Measurements from ENCODE around the gene NOX5. TPM values are rescaled to one million over a fixed set of nuclear protein-coding genes. Genes with fewer than 3 reads are reported as not detected.

NOX5 gene
- under 1 TPM in 1 of 3 donors, not detected in 2; 0.20 TPM for total RNA-seq
- not detected for total RNA-seq (2013)

- Mint-ChIP-seq H3K27me3 (ENCODE audit: low read depth in 2 of 2) (peaks cover 7 to 11% of the 10 kb centered on the region in 2 donors), H3K4me1 (no peaks in the 10 kb centered on the region), H3K4me3 (no peak within 1 kb of the TSS), H3K27ac (no peak within 1 kb of the TSS), H3K9me3 (peaks cover under 1 to 1% of the 10 kb centered on the region in 2 donors), H3K36me3 (no peaks in the 10 kb centered on the region)
- H3K27ac ChIP-seq (ENCODE audit: low read length), result no peak within 1 kb of the TSS
- no peaks in the 10 kb centered on the region for H3K27me3 ChIP-seq (ENCODE audit: control insufficient read depth, insufficient read depth, low read length)
- TF ChIP-seq, protein P1, sequence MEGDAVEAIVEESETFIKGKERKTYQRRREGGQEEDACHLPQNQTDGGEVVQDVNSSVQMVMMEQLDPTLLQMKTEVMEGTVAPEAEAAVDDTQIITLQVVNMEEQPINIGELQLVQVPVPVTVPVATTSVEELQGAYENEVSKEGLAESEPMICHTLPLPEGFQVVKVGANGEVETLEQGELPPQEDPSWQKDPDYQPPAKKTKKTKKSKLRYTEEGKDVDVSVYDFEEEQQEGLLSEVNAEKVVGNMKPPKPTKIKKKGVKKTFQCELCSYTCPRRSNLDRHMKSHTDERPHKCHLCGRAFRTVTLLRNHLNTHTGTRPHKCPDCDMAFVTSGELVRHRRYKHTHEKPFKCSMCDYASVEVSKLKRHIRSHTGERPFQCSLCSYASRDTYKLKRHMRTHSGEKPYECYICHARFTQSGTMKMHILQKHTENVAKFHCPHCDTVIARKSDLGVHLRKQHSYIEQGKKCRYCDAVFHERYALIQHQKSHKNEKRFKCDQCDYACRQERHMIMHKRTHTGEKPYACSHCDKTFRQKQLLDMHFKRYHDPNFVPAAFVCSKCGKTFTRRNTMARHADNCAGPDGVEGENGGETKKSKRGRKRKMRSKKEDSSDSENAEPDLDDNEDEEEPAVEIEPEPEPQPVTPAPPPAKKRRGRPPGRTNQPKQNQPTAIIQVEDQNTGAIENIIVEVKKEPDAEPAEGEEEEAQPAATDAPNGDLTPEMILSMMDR (IDR thresholded peaks at IDR 0.05), result no peak
- no peak for ATAC-seq
- intact Hi-C loops (cut with micrococcal nuclease), result no loop called here
- WGBS (ENCODE audit: insufficient coverage), result 77% methylated on average over 1 of the region's 1 CpG
- H3K4me1 ChIP-seq (ENCODE audit: control insufficient read depth, insufficient read depth, low read length), result no peaks in the 10 kb centered on the region
- H3K36me3 ChIP-seq (ENCODE audit: control insufficient read depth, insufficient read depth, low read length), result no peaks in the 10 kb centered on the region
- peaks cover 2% of the 10 kb centered on the region for H3K9me3 ChIP-seq (ENCODE audit: control insufficient read depth, insufficient read depth, low read length)
- no peak for DNase-seq
- H3K4me3 ChIP-seq (ENCODE audit: low read length), result no peak within 1 kb of the TSS
These were observed at the start of gene NOX5 for GRCh38 chr15:69014454-69014853. Gene NOX5 (plus strand): TSS chr15:69014695. CDS start chr15:69014736, 41 bp downstream.

DNA sequence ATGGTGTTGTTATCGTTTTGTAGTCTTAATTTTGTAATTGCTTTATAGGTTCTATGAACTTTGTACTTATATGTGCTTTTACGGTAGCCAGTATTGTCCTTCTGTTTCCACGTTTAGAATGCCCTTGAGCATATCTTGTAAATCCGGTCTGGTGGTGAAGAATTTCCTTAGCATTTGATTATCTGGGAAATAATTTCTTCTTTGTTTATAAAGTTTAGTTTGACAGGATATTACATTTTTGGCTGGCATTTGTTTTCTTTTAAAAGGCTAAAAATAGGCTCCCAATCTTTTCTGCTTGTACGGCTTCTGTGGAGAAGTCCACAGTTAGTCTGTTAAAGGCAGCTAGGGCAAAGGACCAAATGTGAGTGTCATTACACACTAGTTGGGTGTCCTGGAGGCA lies 47.5 kb upstream of the NOX5 start:
- Mint-ChIP-seq H3K9me3 (peaks cover 6 to 10% of the 10 kb centered on the region in 2 donors), H3K36me3 (peaks cover 9% of the 10 kb centered on the region), H3K27ac (no peak overlapping the region), H3K27me3 (ENCODE audit: low read depth in 2 of 2) (peaks cover 18 to 40% of the 10 kb centered on the region in 2 donors), H3K4me1 (no peaks in the 10 kb centered on the region), H3K4me3 (no peak overlapping the region)
- Histone ChIP-seq H3K4me3 (ENCODE audit: low read length) (no peak overlapping the region), H3K4me1 (ENCODE audit: control insufficient read depth, insufficient read depth, low read length) (no peaks in the 10 kb centered on the region), H3K27me3 (ENCODE audit: control insufficient read depth, insufficient read depth, low read length) (peaks cover 2% of the 10 kb centered on the region), H3K9me3 (ENCODE audit: control insufficient read depth, insufficient read depth, low read length) (no peaks in the 10 kb centered on the region), H3K36me3 (ENCODE audit: control insufficient read depth, insufficient read depth, low read length) (no peaks in the 10 kb centered on the region), H3K27ac (ENCODE audit: low read length) (no peak overlapping the region)
- intact Hi-C loops (cut with micrococcal nuclease), result no loop called here
- DNase-seq (no peak), ATAC-seq (no peak)
- TF ChIP-seq, protein P1 (IDR thresholded peaks at IDR 0.05), result no peak
- whole genome bisulfite sequencing (ENCODE audit: insufficient coverage), result 90% methylated on average over 5 of the region's 5 CpGs

DNA sequence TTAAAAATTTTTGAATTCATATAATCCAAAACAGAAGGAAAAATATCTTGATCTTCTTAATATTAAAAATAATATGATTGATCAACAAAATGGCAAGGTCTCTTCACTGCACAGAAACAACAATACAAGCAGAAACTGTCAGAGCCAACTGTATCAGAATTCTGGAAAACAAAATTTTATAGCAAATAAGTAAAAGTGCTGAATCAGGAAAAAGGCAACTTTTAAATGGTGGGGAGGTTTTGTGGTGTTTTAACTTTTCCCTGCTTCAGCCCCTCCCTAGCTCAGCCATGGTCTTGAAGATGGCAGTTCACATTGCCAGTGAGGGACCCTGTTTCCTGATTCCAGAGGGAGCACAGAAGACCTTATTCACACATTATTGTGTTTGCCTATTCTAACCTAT lies 46.5 kb upstream of the NOX5 start:
- no peaks in the 10 kb centered on the region for H3K4me1 ChIP-seq (ENCODE audit: control insufficient read depth, insufficient read depth, low read length)
- peaks cover 0 to 7% of the 10 kb centered on the region in 2 donors for H3K4me1 Mint-ChIP-seq
- no peak overlapping the region for H3K4me3 ChIP-seq (ENCODE audit: low read length)
- intact Hi-C loops (cut with micrococcal nuclease), result no loop called here
- TF ChIP-seq, protein P1 (IDR thresholded peaks at IDR 0.05), result no peak
- H3K4me3 Mint-ChIP-seq, result no peak overlapping the region
- H3K36me3 Mint-ChIP-seq, result peaks cover 9% of the 10 kb centered on the region
- peaks cover 2% of the 10 kb centered on the region for H3K27me3 ChIP-seq (ENCODE audit: control insufficient read depth, insufficient read depth, low read length)
- no peak for ATAC-seq
- H3K9me3 Mint-ChIP-seq, result peaks cover 6 to 10% of the 10 kb centered on the region in 2 donors
- H3K9me3 ChIP-seq (ENCODE audit: control insufficient read depth, insufficient read depth, low read length), result no peaks in the 10 kb centered on the region
- no peak overlapping the region for H3K27ac ChIP-seq (ENCODE audit: low read length)
- H3K27me3 Mint-ChIP-seq (ENCODE audit: low read depth in 2 of 2), result peaks cover 19 to 38% of the 10 kb centered on the region in 2 donors
- H3K27ac Mint-ChIP-seq, result no peak overlapping the region
- no peak for DNase-seq
- H3K36me3 ChIP-seq (ENCODE audit: control insufficient read depth, insufficient read depth, low read length), result no peaks in the 10 kb centered on the region

GRCh38 chr15:68969298-68969697 lies 45.2 kb upstream of the NOX5 start:
- H3K9me3 ChIP-seq (ENCODE audit: control insufficient read depth, insufficient read depth, low read length), result no peaks in the 10 kb centered on the region
- ATAC-seq (no peak), DNase-seq (no peak)
- intact Hi-C loops (cut with micrococcal nuclease), result no loop called here
- peaks cover 6 to 10% of the 10 kb centered on the region in 2 donors for H3K9me3 Mint-ChIP-seq
- H3K36me3 ChIP-seq (ENCODE audit: control insufficient read depth, insufficient read depth, low read length), result no peaks in the 10 kb centered on the region
- TF ChIP-seq, protein P1 (IDR thresholded peaks at IDR 0.05), result no peak
- H3K36me3 Mint-ChIP-seq, result peaks cover 9% of the 10 kb centered on the region
- no peak overlapping the region for H3K27ac ChIP-seq (ENCODE audit: low read length)
- peaks cover 2% of the 10 kb centered on the region for H3K27me3 ChIP-seq (ENCODE audit: control insufficient read depth, insufficient read depth, low read length)
- H3K4me3 Mint-ChIP-seq, result no peak overlapping the region
- no peaks in the 10 kb centered on the region for H3K4me1 ChIP-seq (ENCODE audit: control insufficient read depth, insufficient read depth, low read length)
- peaks cover 0 to 7% of the 10 kb centered on the region in 2 donors for H3K4me1 Mint-ChIP-seq
- H3K27ac Mint-ChIP-seq, result no peak overlapping the region
- peaks cover 16 to 33% of the 10 kb centered on the region in 2 donors for H3K27me3 Mint-ChIP-seq (ENCODE audit: low read depth in 2 of 2)
- H3K4me3 ChIP-seq (ENCODE audit: low read length), result no peak overlapping the region
